NB4 (cell line): ENCODE data around the gene CACYBP.

Experiments used
- CTCF ChIP-seq: IDR thresholded peaks from one replicate; pipeline ENCODE4 v1.5.1; 2012; ENCODE audit warnings: low read depth, low read length
- MAX ChIP-seq: IDR thresholded peaks from 2 replicates; pipeline ENCODE4 v1.6.1; 2011; ENCODE audit warnings: low read depth, low read length
- MYC ChIP-seq: IDR thresholded peaks from 2 replicates; pipeline ENCODE4 v1.6.1; 2011; ENCODE audit warnings: low read depth, low read length
- POLR2A ChIP-seq: IDR thresholded peaks from 2 replicates; pipeline ENCODE4 v1.6.1; 2011; ENCODE audit warnings: mild to moderate bottlenecking; ENCODE audit not compliant: insufficient read length; ENCODE audit errors: extremely low read depth

GRCh38 chr1:175036476-175036875 is 36.7 kb downstream of the CACYBP start:
- TF ChIP-seq CTCF (no peak), MYC (no peak), POLR2A (no peak), MAX (no peak)
